Measurements from ENCODE around the gene RPL35A.
"Not testable (repeated sequence)": the region's sequence is repeated elsewhere in the genome, so short reads cannot be mapped to it uniquely, and the experiment has no call there.

GRCh38 chr3:197967337-197967989 is 17.5 kb downstream of the RPL35A start:
- not testable (repeated sequence) for TF ChIP-seq CTCF (IDR thresholded peaks at IDR 0.05 in 4 of 5, conservative IDR thresholded peaks at IDR 0.05 in 1 of 5); POLR2A (IDR thresholded peaks at IDR 0.05)

All from gastrocnemius medialis (tissue), 4 donors.